HUES48 (cell line): ENCODE measurements around the gene MXD4.

Experiments
- H3K27ac ChIP-seq: one replicate; pipeline ENCODE4 v1.7.0; 2013; ENCODE audit warnings: low read depth, low read length, inconsistent platforms
- H3K27me3 ChIP-seq: 2 replicates; pipeline ENCODE4 v1.6.1; 2013; ENCODE audit warnings: mild to moderate bottlenecking, low read length; ENCODE audit not compliant: control insufficient read depth, insufficient read depth
- H3K36me3 ChIP-seq: 2 replicates; pipeline ENCODE4 v1.6.1; 2013; ENCODE audit warnings: low read length; ENCODE audit not compliant: control insufficient read depth, insufficient read depth
- H3K4me1 ChIP-seq: 2 replicates; pipeline ENCODE4 v1.6.1; 2013; ENCODE audit warnings: mild to moderate bottlenecking, low read length; ENCODE audit not compliant: control insufficient read depth, insufficient read depth
- H3K4me3 ChIP-seq: 2 replicates; pipeline ENCODE4 v1.5.1; 2013; ENCODE audit warnings: mild to moderate bottlenecking, low read depth, low read length
- H3K9ac ChIP-seq: 2 replicates; pipeline ENCODE4 v1.6.1; 2013; ENCODE audit warnings: mild to moderate bottlenecking, low read depth, low read length, moderate library complexity
- H3K9me3 ChIP-seq: 2 replicates; pipeline ENCODE4 v1.6.1; 2013; ENCODE audit warnings: low read length; ENCODE audit not compliant: control insufficient read depth, insufficient read depth

The MXD4 gene

GRCh38 chr4:2245787-2246275, 16.1 kb downstream of the MXD4 start:
- Histone ChIP-seq H3K27ac (no peak overlapping the region), H3K4me1 (peaks cover 2% of the 10 kb centered on the region; the same call in 1 of the 2 replicates), H3K9ac (no peak overlapping the region), H3K36me3 (0 out of 2 replicates have a peak, but pooled peaks cover 9% of the 10 kb centered on the region), H3K27me3 (peaks cover 3% of the 10 kb centered on the region; the same call in 1 of the 2 replicates), H3K4me3 (no peak overlapping the region), H3K9me3 (0 out of 2 replicates have a peak, but pooled peaks cover 5% of the 10 kb centered on the region)

- Histone ChIP-seq H3K4me1 (peaks cover 8% of the 10 kb centered on the region; the same call in 1 of the 2 replicates), H3K9me3 (0 out of 2 replicates have a peak, but pooled peaks cover 5% of the 10 kb centered on the region), H3K36me3 (0 out of 2 replicates have a peak, but pooled peaks cover 5% of the 10 kb centered on the region), H3K4me3 (no peak overlapping the region), H3K27ac (no peak overlapping the region), H3K9ac (no peak overlapping the region), H3K27me3 (peaks cover 3% of the 10 kb centered on the region; the same call in 1 of the 2 replicates)
Observed at GRCh38 chr4:2245057-2245786, 16.7 kb downstream of the MXD4 start.

- H3K9me3 ChIP-seq, result 0 out of 2 replicates have a peak, but pooled peaks cover 5% of the 10 kb centered on the region
- H3K4me3 ChIP-seq, result no peak overlapping the region
- no peak overlapping the region for H3K27ac ChIP-seq
- H3K27me3 ChIP-seq, result peaks cover 3% of the 10 kb centered on the region; the same call in 1 of the 2 replicates
- no peak overlapping the region for H3K9ac ChIP-seq
- peaks cover 10% of the 10 kb centered on the region; the same call in 1 of the 2 replicates for H3K4me1 ChIP-seq
- peaks cover 3% of the 10 kb centered on the region for H3K36me3 ChIP-seq
Observed at GRCh38 chr4:2243681-2244380, 18.1 kb downstream of the MXD4 start.

- peaks cover 3% of the 10 kb centered on the region; the same call in 1 of the 2 replicates for H3K27me3 ChIP-seq
- H3K4me3 ChIP-seq, result peak within 1 kb of the TSS; percentile 78
- peaks cover 15% of the 10 kb centered on the region for H3K36me3 ChIP-seq
- H3K9ac ChIP-seq, result 0 out of 2 replicates have a peak within 1 kb of the TSS, but pooled peaks have one; percentile 23
- H3K9me3 ChIP-seq, result 0 out of 2 replicates have a peak, but pooled peaks cover 5% of the 10 kb centered on the region
- peak within 1 kb of the TSS; percentile 46 for H3K27ac ChIP-seq
- peaks cover 10% of the 10 kb centered on the region; the same call in 1 of the 2 replicates for H3K4me1 ChIP-seq
Observed at GRCh38 chr4:2241410-2242353, 20.2 kb downstream of the MXD4 start, which contains the start of the genes HAUS3 and POLN. Gene HAUS3 (minus strand): TSS chr4:2242121. CDS start chr4:2240946, 1,175 bp downstream. Gene POLN (minus strand): TSS chr4:2242121. CDS start chr4:2229231, 12,890 bp downstream.

GRCh38 chr4:2241003-2241402, 20.9 kb downstream of the MXD4 start:
- Histone ChIP-seq H3K4me1 (peaks cover 10% of the 10 kb centered on the region; the same call in 1 of the 2 replicates), H3K9ac (0 out of 2 replicates have a peak overlapping the region, but pooled peaks have one; percentile 23), H3K4me3 (peak overlapping the region; percentile 78), H3K27me3 (peaks cover 3% of the 10 kb centered on the region; the same call in 1 of the 2 replicates), H3K27ac (no peak overlapping the region), H3K9me3 (0 out of 2 replicates have a peak, but pooled peaks cover 5% of the 10 kb centered on the region), H3K36me3 (peaks cover 17% of the 10 kb centered on the region)

- no peak overlapping the region for H3K4me3 ChIP-seq
- H3K36me3 ChIP-seq, result peaks cover 46% of the 10 kb centered on the region
Observed at GRCh38 chr4:2236944-2237666, 24.8 kb downstream of the MXD4 start.

GRCh38 chr4:2231082-2231481, 30.8 kb downstream of the MXD4 start:
- no peaks in the 10 kb centered on the region for H3K4me1 ChIP-seq

More at GRCh38 chr4:2236944-2237666, 24.8 kb downstream of the MXD4 start:
- peaks cover 10% of the 10 kb centered on the region; the same call in 1 of the 2 replicates for H3K4me1 ChIP-seq
- no peaks in the 10 kb centered on the region for H3K27me3 ChIP-seq
- no peaks in the 10 kb centered on the region for H3K9me3 ChIP-seq
- no peak overlapping the region for H3K27ac ChIP-seq
- H3K9ac ChIP-seq, result no peak overlapping the region

GRCh38 chr4:2226261-2226660, 35.6 kb downstream of the MXD4 start:
- H3K4me3 ChIP-seq, result no peak overlapping the region
- no peak overlapping the region for H3K9ac ChIP-seq
- peaks cover 22% of the 10 kb centered on the region for H3K4me1 ChIP-seq
- peaks cover 6% of the 10 kb centered on the region; the same call in 1 of the 2 replicates for H3K36me3 ChIP-seq
- no peak overlapping the region for H3K27ac ChIP-seq
- no peaks in the 10 kb centered on the region for H3K9me3 ChIP-seq
- H3K27me3 ChIP-seq, result no peaks in the 10 kb centered on the region

More at GRCh38 chr4:2231082-2231481, 30.8 kb downstream of the MXD4 start:
- Histone ChIP-seq H3K36me3 (peaks cover 44% of the 10 kb centered on the region), H3K27ac (no peak overlapping the region), H3K9me3 (no peaks in the 10 kb centered on the region), H3K27me3 (no peaks in the 10 kb centered on the region), H3K9ac (no peak overlapping the region), H3K4me3 (no peak overlapping the region)

- H3K4me1 ChIP-seq, result peaks cover 33% of the 10 kb centered on the region
- H3K9me3 ChIP-seq, result no peaks in the 10 kb centered on the region
- H3K4me3 ChIP-seq, result no peak overlapping the region
- no peak overlapping the region for H3K9ac ChIP-seq
- H3K27ac ChIP-seq, result no peak overlapping the region
- no peaks in the 10 kb centered on the region; the same call in 1 of the 2 replicates for H3K27me3 ChIP-seq
- H3K36me3 ChIP-seq, result peaks cover 4% of the 10 kb centered on the region; the same call in 1 of the 2 replicates
Observed at GRCh38 chr4:2222838-2223237, 39.1 kb downstream of the MXD4 start.
